HUDEP-2 (cell line): Measurements from ENCODE around the gene PIK3R2.
"Not testable (repeated sequence)": the region's sequence is repeated elsewhere in the genome, so short reads cannot be mapped to it uniquely, and the experiment has no call there.

Experiments used
- DNase-seq, 76 experiments: peaks; one replicate each; lab custom pipeline; 2025; ENCODE audit not compliant: unreplicated experiment in 76 of 76; lab: John Stamatoyannopoulos, UW

The PIK3R2 gene

GRCh38 chr19:18196511-18196845 lies 43.5 kb downstream of the PIK3R2 start:
- no peak for DNase-seq

- no peak for DNase-seq
These were observed 44.3 kb downstream of the PIK3R2 start for GRCh38 chr19:18197306-18197705.

- no peak for DNase-seq
These were observed 45.0 kb downstream of the PIK3R2 start for GRCh38 chr19:18197941-18198340.

- no peak for DNase-seq
These were observed 45.4 kb downstream of the PIK3R2 start for GRCh38 chr19:18198374-18198773.

DNA sequence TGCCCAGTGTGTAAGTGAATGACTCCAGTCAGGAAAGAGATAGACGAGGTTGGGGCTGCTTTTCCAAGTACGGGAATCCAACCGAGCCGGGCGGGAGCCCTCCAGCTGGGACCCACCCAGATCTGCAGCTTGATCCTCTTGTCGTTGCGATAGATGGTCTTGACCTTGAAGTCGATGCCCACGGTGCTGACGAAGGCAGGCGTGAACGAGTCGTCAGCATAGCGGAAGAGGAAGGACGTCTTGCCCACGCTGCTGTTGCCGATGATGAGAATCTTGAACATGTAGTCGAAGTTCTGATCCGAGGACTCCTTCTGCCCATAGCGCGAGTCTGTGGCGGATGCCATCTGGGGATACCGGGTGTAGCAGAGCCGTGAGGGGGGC lies 49.4 kb downstream of the PIK3R2 start:
- no peak for DNase-seq

DNA sequence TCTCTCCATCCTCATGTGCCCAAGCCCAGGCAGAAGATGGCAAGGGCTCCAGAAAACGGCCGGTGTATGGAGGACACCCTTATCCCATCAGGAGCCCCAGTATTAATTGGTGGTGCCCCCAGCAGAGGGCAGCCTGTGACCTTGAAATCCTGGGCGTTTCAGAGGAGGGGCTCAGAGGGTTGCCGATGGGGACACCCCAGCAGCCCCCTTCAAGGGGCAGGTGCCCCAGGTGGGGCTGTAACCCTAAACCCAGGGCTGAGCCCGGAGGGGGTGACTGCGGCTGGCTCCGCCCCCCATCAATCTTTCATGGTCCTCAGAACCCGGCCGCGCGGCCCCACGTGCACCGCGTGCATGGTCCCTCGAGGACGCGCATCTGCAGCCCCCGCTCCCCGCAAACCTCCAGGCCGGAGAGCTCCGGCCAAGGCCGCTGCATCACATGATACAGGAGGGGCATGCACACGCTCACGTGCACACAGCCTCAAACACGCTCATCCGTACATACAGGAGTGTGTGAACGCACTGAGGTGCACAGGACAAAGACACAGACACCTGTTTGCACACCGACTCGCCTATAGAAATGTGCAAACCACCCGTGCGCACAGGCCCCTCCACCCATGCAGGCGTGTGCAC lies 49.9 kb downstream of the PIK3R2 start:
- DNase-seq, result peak in 20 of 76 experiments; percentile 8 to 50 (median 28)

DNA sequence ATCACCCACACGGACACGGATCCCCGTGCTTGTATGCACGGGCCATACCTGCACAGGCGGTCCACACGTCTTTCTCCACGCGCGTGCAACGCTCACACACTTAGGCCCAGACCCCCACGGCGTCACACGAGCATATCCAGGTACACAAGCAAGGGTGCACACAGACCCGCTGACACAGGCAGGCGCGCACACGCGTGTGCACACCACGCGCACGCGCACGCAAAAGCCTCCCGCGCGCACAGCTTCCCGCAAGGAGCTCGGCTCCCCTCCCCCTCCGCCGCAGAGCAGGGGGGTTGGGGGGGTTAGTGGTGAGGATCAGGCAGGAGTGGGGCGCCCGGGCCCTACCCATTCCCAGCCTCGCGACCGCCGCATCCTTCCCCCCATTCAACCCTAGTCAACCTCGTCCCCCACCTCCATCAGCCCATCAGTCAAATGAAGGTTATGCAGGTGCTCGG lies 50.5 kb downstream of the PIK3R2 start:
- DNase-seq, result peak in 12 of 76 experiments; percentile 22 to 59 (median 47)

- peak in 75 of 76 experiments; percentile 94 to 100 (median 100) for DNase-seq
These were observed 51.0 kb downstream of the PIK3R2 start, which contains the start of gene RAB3A for GRCh38 chr19:18203863-18204393. RAB3A (minus strand) TSS chr19:18204042; CDS start chr19:18202740, 1,302 bp downstream.

- peak in 8 of 76 experiments; percentile 47 to 65 (median 58) for DNase-seq
These were observed 51.6 kb downstream of the PIK3R2 start for GRCh38 chr19:18204394-18205199.

DNA sequence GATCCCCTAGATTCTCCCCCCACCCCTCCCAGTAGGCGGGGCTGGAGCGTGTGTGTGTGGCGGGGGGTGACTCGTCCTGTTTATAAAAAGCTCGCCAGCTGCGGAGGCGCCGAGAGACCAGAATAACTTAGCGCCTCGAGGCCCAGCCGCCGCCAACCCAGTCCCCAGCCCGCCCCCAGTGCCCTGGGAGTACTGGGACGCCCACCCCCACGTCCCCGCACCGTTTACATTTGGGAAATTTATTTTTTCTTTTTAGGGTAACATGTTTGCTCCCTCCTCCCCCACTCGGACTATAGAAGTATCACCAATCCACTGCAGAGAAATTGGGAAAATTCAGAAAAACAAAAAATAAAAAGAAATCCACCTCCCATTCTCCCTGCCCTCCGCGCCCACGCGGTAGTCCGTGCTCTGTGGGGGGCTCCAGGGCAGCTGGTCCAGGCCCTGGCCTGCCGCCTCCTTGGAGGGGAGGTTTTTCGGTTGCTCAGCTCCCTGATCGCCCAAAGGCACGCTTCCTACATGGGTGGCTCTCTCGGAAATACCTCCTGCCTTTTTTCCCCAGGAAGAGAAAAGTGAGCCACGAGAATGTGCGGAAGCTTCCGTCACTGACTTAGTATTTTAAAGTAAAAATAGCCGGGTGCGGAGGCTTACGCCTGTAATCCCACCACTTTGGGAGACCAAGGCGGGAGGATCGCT lies 52.4 kb downstream of the PIK3R2 start:
- DNase-seq, result peak in 18 of 76 experiments; percentile 6 to 44 (median 24)

DNA sequence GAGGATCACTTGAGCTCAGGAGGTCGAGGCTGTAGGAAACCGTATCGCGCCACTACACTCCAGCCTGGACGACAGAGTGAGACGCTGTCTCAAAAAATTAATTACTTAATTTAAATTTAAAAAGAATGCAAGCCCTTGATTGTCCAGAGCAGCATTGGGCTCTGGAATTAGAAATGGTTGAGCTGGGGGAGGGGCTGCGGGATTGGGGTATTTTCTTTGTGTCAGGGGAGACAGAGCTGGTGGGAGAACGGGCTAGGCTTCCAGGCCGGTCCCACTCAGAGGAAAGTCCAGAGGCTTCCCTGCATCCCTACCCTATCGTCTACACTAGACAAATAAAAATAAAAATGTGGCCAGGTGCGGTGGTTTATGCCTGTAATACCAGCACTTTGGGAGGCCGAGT lies 53.1 kb downstream of the PIK3R2 start:
- DNase-seq, result no peak

- peak in 28 of 76 experiments; percentile 13 to 45 (median 32) for DNase-seq
These were observed 55.4 kb downstream of the PIK3R2 start for GRCh38 chr19:18208098-18208951.

- DNase-seq, result not testable (repeated sequence)
These were observed 56.9 kb downstream of the PIK3R2 start for GRCh38 chr19:18209912-18210311.

DNA sequence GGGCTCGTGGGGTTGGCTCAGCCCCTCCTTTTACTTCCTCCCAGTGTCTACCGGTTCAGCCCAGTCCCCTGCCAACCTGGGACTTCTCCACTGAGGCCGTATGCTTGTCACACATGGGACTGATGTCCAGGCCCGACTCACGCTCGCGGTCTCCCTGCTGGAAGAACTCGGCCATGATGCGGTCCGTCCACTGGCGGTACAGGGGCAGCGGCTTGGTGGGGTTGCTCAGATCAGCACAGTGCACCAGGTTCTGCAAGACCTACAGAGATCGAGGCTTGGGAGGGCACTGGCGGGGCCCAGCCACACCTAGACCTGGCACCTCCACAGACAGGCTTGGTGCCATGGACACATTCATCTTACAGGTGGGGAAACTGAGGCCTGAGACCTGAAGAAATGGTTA lies 58.7 kb downstream of the PIK3R2 start:
- DNase-seq, result no peak

GRCh38 chr19:18214779-18215433 lies 61.9 kb downstream of the PIK3R2 start:
- DNase-seq, result peak in 3 of 76 experiments; percentile 25 to 31 (median 26)

- DNase-seq, result no peak
These were observed 63.8 kb downstream of the PIK3R2 start for GRCh38 chr19:18216789-18217188.

DNA sequence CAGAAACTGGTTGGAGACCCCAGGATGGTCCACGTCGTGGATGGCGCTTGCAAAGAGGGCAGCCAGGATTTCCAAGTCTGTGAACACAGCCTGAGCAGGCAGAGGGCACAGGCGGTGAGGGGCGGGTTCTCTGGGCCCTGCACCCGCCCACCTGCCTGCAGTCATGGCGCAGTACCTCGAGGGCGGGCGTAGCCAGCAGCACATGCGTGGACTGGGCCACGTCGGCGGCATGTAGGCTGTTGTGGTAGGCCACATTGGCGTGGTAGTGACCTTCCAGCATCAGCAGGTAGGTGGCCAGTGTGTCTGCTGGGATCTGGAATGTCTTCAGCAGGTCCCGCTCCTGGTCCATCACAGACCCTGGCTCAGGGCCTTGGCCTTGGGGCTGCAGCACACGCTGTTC lies 65.2 kb downstream of the PIK3R2 start:
- DNase-seq, result no peak

GRCh38 chr19:18218600-18218999 lies 65.6 kb downstream of the PIK3R2 start:
- DNase-seq, result no peak
